ENCODE results near the gene C3orf52. TPM values are rescaled to one million over a fixed set of nuclear protein-coding genes. Genes with fewer than 3 reads are reported as not detected.

Gene C3orf52
- total and polyA plus RNA-seq, 2 experiments from 2014 or later: 8.1 to 16.6 TPM

- no peak overlapping the region for H3K4me2 ChIP-seq
- TF ChIP-seq JUNB (IDR thresholded peaks at IDR 0.05; ENCODE audit: unreplicated experiment) (no peak), POLR2AphosphoS5 (IDR thresholded peaks at IDR 0.05; ENCODE audit: low read depth) (no peak), NANOG (IDR thresholded peaks at IDR 0.05; ENCODE audit: borderline replicate concordance) (no peak), ZNF114 (CRISPR knock-in tag; IDR thresholded peaks at IDR 0.05) (no peak), EZH2phosphoT487 (IDR thresholded peaks at IDR 0.05; ENCODE audit: unreplicated experiment) (no peak), ZNF331 (CRISPR knock-in tag; IDR thresholded peaks at IDR 0.05; ENCODE audit: low read depth) (no peak), REST (IDR thresholded peaks at IDR 0.05; ENCODE audit: unreplicated experiment) (no peak), EZH2 (IDR thresholded peaks at IDR 0.05; ENCODE audit: low read depth, unreplicated experiment) (no peak), STAT1 (IDR thresholded peaks at IDR 0.05; ENCODE audit: unreplicated experiment) (no peak), CREB1 (CRISPR knock-in tag; IDR thresholded peaks at IDR 0.05; ENCODE audit: low read depth) (no peak)
- TF ChIP-seq, protein P1, sequence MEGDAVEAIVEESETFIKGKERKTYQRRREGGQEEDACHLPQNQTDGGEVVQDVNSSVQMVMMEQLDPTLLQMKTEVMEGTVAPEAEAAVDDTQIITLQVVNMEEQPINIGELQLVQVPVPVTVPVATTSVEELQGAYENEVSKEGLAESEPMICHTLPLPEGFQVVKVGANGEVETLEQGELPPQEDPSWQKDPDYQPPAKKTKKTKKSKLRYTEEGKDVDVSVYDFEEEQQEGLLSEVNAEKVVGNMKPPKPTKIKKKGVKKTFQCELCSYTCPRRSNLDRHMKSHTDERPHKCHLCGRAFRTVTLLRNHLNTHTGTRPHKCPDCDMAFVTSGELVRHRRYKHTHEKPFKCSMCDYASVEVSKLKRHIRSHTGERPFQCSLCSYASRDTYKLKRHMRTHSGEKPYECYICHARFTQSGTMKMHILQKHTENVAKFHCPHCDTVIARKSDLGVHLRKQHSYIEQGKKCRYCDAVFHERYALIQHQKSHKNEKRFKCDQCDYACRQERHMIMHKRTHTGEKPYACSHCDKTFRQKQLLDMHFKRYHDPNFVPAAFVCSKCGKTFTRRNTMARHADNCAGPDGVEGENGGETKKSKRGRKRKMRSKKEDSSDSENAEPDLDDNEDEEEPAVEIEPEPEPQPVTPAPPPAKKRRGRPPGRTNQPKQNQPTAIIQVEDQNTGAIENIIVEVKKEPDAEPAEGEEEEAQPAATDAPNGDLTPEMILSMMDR (conservative IDR thresholded peaks at IDR 0.05; ENCODE audit: low read depth in 2 of 2): no peak
- TF ChIP-seq, protein P2, sequence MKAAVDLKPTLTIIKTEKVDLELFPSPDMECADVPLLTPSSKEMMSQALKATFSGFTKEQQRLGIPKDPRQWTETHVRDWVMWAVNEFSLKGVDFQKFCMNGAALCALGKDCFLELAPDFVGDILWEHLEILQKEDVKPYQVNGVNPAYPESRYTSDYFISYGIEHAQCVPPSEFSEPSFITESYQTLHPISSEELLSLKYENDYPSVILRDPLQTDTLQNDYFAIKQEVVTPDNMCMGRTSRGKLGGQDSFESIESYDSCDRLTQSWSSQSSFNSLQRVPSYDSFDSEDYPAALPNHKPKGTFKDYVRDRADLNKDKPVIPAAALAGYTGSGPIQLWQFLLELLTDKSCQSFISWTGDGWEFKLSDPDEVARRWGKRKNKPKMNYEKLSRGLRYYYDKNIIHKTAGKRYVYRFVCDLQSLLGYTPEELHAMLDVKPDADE (IDR thresholded peaks at IDR 0.05): no peak
- TF ChIP-seq, protein P3, sequence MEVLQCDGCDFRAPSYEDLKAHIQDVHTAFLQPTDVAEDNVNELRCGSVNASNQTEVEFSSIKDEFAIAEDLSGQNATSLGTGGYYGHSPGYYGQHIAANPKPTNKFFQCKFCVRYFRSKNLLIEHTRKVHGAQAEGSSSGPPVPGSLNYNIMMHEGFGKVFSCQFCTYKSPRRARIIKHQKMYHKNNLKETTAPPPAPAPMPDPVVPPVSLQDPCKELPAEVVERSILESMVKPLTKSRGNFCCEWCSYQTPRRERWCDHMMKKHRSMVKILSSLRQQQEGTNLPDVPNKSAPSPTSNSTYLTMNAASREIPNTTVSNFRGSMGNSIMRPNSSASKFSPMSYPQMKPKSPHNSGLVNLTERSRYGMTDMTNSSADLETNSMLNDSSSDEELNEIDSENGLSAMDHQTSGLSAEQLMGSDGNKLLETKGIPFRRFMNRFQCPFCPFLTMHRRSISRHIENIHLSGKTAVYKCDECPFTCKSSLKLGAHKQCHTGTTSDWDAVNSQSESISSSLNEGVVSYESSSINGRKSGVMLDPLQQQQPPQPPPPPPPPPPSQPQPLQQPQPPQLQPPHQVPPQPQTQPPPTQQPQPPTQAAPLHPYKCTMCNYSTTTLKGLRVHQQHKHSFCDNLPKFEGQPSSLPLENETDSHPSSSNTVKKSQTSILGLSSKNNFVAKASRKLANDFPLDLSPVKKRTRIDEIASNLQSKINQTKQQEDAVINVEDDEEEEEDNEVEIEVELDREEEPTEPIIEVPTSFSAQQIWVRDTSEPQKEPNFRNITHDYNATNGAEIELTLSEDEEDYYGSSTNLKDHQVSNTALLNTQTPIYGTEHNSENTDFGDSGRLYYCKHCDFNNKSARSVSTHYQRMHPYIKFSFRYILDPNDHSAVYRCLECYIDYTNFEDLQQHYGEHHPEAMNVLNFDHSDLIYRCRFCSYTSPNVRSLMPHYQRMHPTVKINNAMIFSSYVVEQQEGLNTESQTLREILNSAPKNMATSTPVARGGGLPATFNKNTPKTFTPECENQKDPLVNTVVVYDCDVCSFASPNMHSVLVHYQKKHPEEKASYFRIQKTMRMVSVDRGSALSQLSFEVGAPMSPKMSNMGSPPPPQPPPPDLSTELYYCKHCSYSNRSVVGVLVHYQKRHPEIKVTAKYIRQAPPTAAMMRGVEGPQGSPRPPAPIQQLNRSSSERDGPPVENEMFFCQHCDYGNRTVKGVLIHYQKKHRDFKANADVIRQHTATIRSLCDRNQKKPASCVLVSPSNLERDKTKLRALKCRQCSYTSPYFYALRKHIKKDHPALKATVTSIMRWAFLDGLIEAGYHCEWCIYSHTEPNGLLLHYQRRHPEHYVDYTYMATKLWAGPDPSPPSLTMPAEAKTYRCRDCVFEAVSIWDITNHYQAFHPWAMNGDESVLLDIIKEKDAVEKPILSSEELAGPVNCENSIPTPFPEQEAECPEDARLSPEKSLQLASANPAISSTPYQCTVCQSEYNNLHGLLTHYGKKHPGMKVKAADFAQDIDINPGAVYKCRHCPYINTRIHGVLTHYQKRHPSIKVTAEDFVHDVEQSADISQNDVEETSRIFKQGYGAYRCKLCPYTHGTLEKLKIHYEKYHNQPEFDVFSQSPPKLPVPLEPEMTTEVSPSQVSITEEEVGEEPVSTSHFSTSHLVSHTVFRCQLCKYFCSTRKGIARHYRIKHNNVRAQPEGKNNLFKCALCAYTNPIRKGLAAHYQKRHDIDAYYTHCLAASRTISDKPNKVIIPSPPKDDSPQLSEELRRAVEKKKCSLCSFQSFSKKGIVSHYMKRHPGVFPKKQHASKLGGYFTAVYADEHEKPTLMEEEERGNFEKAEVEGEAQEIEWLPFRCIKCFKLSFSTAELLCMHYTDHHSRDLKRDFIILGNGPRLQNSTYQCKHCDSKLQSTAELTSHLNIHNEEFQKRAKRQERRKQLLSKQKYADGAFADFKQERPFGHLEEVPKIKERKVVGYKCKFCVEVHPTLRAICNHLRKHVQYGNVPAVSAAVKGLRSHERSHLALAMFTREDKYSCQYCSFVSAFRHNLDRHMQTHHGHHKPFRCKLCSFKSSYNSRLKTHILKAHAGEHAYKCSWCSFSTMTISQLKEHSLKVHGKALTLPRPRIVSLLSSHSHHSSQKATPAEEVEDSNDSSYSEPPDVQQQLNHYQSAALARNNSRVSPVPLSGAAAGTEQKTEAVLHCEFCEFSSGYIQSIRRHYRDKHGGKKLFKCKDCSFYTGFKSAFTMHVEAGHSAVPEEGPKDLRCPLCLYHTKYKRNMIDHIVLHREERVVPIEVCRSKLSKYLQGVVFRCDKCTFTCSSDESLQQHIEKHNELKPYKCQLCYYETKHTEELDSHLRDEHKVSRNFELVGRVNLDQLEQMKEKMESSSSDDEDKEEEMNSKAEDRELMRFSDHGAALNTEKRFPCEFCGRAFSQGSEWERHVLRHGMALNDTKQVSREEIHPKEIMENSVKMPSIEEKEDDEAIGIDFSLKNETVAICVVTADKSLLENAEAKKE (CRISPR knock-in tag; IDR thresholded peaks at IDR 0.05): no peak
- H3K36me3 Mint-ChIP-seq (ENCODE audit: low read depth): no peaks in the 10 kb centered on the region; the same call in 2 of the 3 replicates
- DNase-seq (ENCODE audit: low spot score) (no peak), ATAC-seq (no peak)
- no peaks in the 10 kb centered on the region for H3K36me3 ChIP-seq (ENCODE audit: insufficient read depth)
- peaks cover 4% of the 10 kb centered on the region; the same call in 1 of the 2 replicates for H3K4me1 ChIP-seq (ENCODE audit: insufficient read depth)
- H3K9me3 Mint-ChIP-seq: peaks cover 5% of the 10 kb centered on the region; the same call in 2 of the 3 replicates
- H3K27ac Mint-ChIP-seq: no peak overlapping the region
- H3K4me3 ChIP-seq: no peak overlapping the region
- no peaks in the 10 kb centered on the region; the same call in 1 of the 2 replicates for H3K9me2 ChIP-seq (ENCODE audit: insufficient read depth)
- no peak overlapping the region for H3K4me3 Mint-ChIP-seq
- H3F3A ChIP-seq (replicated peaks; ENCODE audit: low read depth): no peaks in the 10 kb centered on the region
- peaks cover 16% of the 10 kb centered on the region for H3K4me1 Mint-ChIP-seq
- no peaks in the 10 kb centered on the region for H3K27me3 ChIP-seq (ENCODE audit: insufficient read depth)
- no peaks in the 10 kb centered on the region for H3K79me2 ChIP-seq (replicated peaks; ENCODE audit: insufficient read depth)
- no peaks in the 10 kb centered on the region for H4K20me1 ChIP-seq (replicated peaks; ENCODE audit: insufficient read depth)
- H2AFZ ChIP-seq: no peak overlapping the region
- H3K27me3 Mint-ChIP-seq (ENCODE audit: insufficient read depth, low read depth, poor library complexity): no peaks in the 10 kb centered on the region
- no peak overlapping the region for H3K27ac ChIP-seq (ENCODE audit: low read depth)
These were observed 25.0 kb upstream of the C3orf52 start for GRCh38 chr3:112061152-112061551.

Measured in GM23338 (cell line).